B cell (primary cell): ENCODE results near the gene TAS2R5. TPM values are rescaled to one million over a fixed set of nuclear protein-coding genes. Genes with fewer than 3 reads are reported as not detected.
A peak's percentile ranks its signal among the peaks of the same experiment; 100 is the strongest.

Experiments
- ATAC-seq: fragments of 200-7000 bp; cut with Tn5 transposase; one replicate; pipeline ENCODE4 v1.10.0; 2021; ENCODE audit warnings: low read depth, mild to moderate bottlenecking, moderate number of reproducible peaks, moderate library complexity
- CTCF ChIA-PET: fragments of 350-600 bp; sonication (Branson Sonifier 250); formaldehyde crosslinking; loops from one replicate; lab custom pipeline; 2021; ENCODE audit warnings: antibody characterized with exemption, inconsistent platforms; lab: Charles Lee
- POLR2A ChIA-PET: fragments of 350-600 bp; sonication (Branson Sonifier 250); formaldehyde crosslinking; loops from one replicate; lab custom pipeline; 2021; ENCODE audit warnings: antibody characterized with exemption; lab: Charles Lee
- DNase-seq: peaks from one replicate; pipeline ENCODE4 v3.0.0; 2013
- H2AFZ ChIP-seq: 2 replicates; pipeline ENCODE4 v1.6.1; 2012; ENCODE audit warnings: mild to moderate bottlenecking, low read depth, low read length; ENCODE audit not compliant: insufficient read depth, poor library complexity, severe bottlenecking
- H3K27ac ChIP-seq, 2 donors: 1 replicate in 1 of 2; 2 replicates in 1 of 2; pipeline ENCODE4 v1.5.1; 2012 to 2013; ENCODE audit warnings: low read length in 2 of 2, mild to moderate bottlenecking in 2 of 2, moderate library complexity in 1 of 2
- H3K27me3 ChIP-seq, 4 experiments: fragments of 200-600 bp in 1 of 4; sonication (generic) in 1 of 4; replicated peaks in 1 of 4; 1 replicate in 2 of 4; 2 replicates in 2 of 4; pipeline versions ENCODE4 v1.6.1 to v1.7.0; 2013 to 2016; ENCODE audit warnings: low read length in 3 of 4, mild to moderate bottlenecking in 2 of 4, mixed read lengths in 1 of 4, moderate library complexity in 1 of 4; ENCODE audit not compliant: insufficient read depth in 4 of 4, control insufficient read depth in 3 of 4; ENCODE audit errors: control extremely low read depth in 1 of 4
- H3K36me3 ChIP-seq, 2 experiments: replicated peaks in 1 of 2; 1 replicate in 1 of 2; 2 replicates in 1 of 2; pipeline versions ENCODE4 v1.6.1 to v1.7.1; 2013; ENCODE audit warnings: low read length in 1 of 2; ENCODE audit not compliant: insufficient read depth in 2 of 2, control insufficient read depth in 1 of 2; ENCODE audit errors: control extremely low read depth in 1 of 2, extremely low read depth in 1 of 2
- H3K4me1 ChIP-seq, 2 donors: fragments of 200-600 bp in 1 of 2; sonication (generic) in 1 of 2; 1 replicate in 1 of 2; 2 replicates in 1 of 2; pipeline versions ENCODE4 v1.5.1 to v1.6.1; 2013 to 2017; ENCODE audit warnings: low read length in 2 of 2; ENCODE audit not compliant: control insufficient read depth in 2 of 2, insufficient read depth in 2 of 2
- H3K4me2 ChIP-seq: replicated peaks from 2 replicates; pipeline ENCODE3; 2012; ENCODE audit warnings: mild to moderate bottlenecking, low read depth, low read length; ENCODE audit not compliant: poor library complexity, severe bottlenecking
- H3K4me3 ChIP-seq, 5 experiments: fragments of 200-600 bp in 1 of 5; sonication (generic) in 1 of 5; 1 replicate in 3 of 5; 2 replicates in 2 of 5; pipeline versions ENCODE4 v1.5.1 to v1.7.0; 2011 to 2016; ENCODE audit warnings: low read length in 4 of 5, mild to moderate bottlenecking in 4 of 5, low read depth in 2 of 5, control low read depth in 1 of 5, moderate library complexity in 1 of 5; ENCODE audit not compliant: insufficient read depth in 1 of 5; ENCODE audit errors: control extremely low read depth in 1 of 5, extremely low read depth in 1 of 5
- H3K79me2 ChIP-seq: fragments of 200-600 bp; sonication (generic); one replicate; pipeline ENCODE4 v1.6.0; 2016; ENCODE audit warnings: low read length; ENCODE audit not compliant: control insufficient read depth, insufficient read depth
- H3K9ac ChIP-seq: fragments of 200-600 bp; sonication (generic); 2 replicates; pipeline ENCODE4 v1.6.1; 2017; ENCODE audit warnings: mild to moderate bottlenecking, low read length, moderate library complexity
- H3K9me3 ChIP-seq, 3 donors: one replicate each; pipeline versions ENCODE4 v1.6.1 to v1.7.1; 2013; ENCODE audit warnings: low read length in 2 of 3; ENCODE audit not compliant: control insufficient read depth in 2 of 3, insufficient read depth in 1 of 3; ENCODE audit errors: control extremely low read depth in 1 of 3
- H4K20me1 ChIP-seq: 2 replicates; pipeline ENCODE4 v1.6.0; 2012; ENCODE audit warnings: mild to moderate bottlenecking, low read length; ENCODE audit not compliant: insufficient read depth, control insufficient read depth, poor library complexity, severe bottlenecking
- H3K27ac Mint-ChIP-seq: one replicate; pipeline ENCODE4 v1.8.0; 2021; ENCODE audit warnings: mixed read lengths
- H3K27me3 Mint-ChIP-seq: one replicate; pipeline ENCODE4 v1.8.0; 2021; ENCODE audit warnings: mixed read lengths
- H3K4me1 Mint-ChIP-seq: one replicate; pipeline ENCODE4 v1.8.0; 2021; ENCODE audit warnings: mixed read lengths
- H3K4me3 Mint-ChIP-seq: one replicate; pipeline ENCODE4 v1.8.0; 2021; ENCODE audit warnings: mixed read lengths
- H3K9me3 Mint-ChIP-seq: one replicate; pipeline ENCODE4 v1.8.0; 2022; ENCODE audit warnings: mixed read lengths; ENCODE audit not compliant: insufficient read depth
- CTCF ChIP-seq: fragments of 200-600 bp; IDR thresholded peaks from one replicate; pipeline ENCODE4 v1.8.0; 2022; ENCODE audit warnings: antibody characterized with exemption, mild to moderate bottlenecking
- EZH2 ChIP-seq: IDR thresholded peaks from 2 replicates; pipeline ENCODE4 v1.6.1; 2012; ENCODE audit warnings: borderline replicate concordance, low read depth, mild to moderate bottlenecking, moderate library complexity, low read length; ENCODE audit not compliant: insufficient read depth, poor library complexity, severe bottlenecking
- WGBS: methylation state at CpG from one replicate; pipeline ENCODE4 v1.1.5; 2013; ENCODE audit warnings: missing lambda C conversion rate; ENCODE audit not compliant: insufficient coverage; 5-methylcytosine and 5-hydroxymethylcytosine counted together
- intact Hi-C: fragments of 100-400 bp; cut with micrococcal nuclease; formaldehyde crosslinking; loops from one replicate; pipeline ENCODE4 v1.10.0; 2022
- polyA plus RNA-seq: library from polyadenylated mRNA; depleted of rRNA; stranded (reverse); fragments of >200 nt; gene quantifications from 2 replicates; pipeline ENCODE4 v1.2.3, GENCODE V29; 2012
- total RNA-seq, 2 donors: library from RNA; stranded (reverse); fragments of 120-200 nt in 1 of 2; gene quantifications; 1 replicate in 1 of 2; 2 replicates in 1 of 2; pipeline versions ENCODE4 v1.2.3 to v1.2.4, GENCODE V29; 2013 to 2022

The TAS2R5 gene
- total and polyA plus RNA-seq, 2 donors (not counting 1 experiment from before 2014, with no cell fraction given), result 1.3 to 3.6 TPM

GRCh38 chr7:141776374-141776773 lies 13.6 kb upstream of the TAS2R5 start, which contains the start of gene TAS2R4:
Gene TAS2R4 (plus strand): TSS chr7:141776674. CDS start chr7:141778489, 1,815 bp downstream.
- no CpG with 5 or more reads among the region's 1 CpG for WGBS
- no peak within 1 kb of the TSS for H3K9ac ChIP-seq
- TF ChIP-seq CTCF (no peak), EZH2 (no peak)
- no peaks in the 10 kb centered on the region for H3K4me1 ChIP-seq
- no peaks in the 10 kb centered on the region for H4K20me1 ChIP-seq
- ChIA-PET POLR2A (no interaction called here), CTCF (interaction anchor here (0.7 to 1.9 kb wide), 2 partner anchors 10 to 13 kb away, joined by 3 to 11 read pairs; no protein-coding TSS in a partner anchor)
- H3K9me3 ChIP-seq, result peaks cover 0 to 7% (median 0%) of the 10 kb centered on the region in 3 donors
- ATAC-seq (no peak), DNase-seq (no peak)
- no peak within 1 kb of the TSS for H3K4me3 ChIP-seq
- no peak within 1 kb of the TSS for H3K4me2 ChIP-seq
- no peak within 1 kb of the TSS for H3K4me3 Mint-ChIP-seq
- H3K27ac ChIP-seq, result no peak within 1 kb of the TSS
- H3K27me3 Mint-ChIP-seq, result no peaks in the 10 kb centered on the region
- peaks cover 0 to 23% of the 10 kb centered on the region in 2 experiments for H3K36me3 ChIP-seq
- no peaks in the 10 kb centered on the region for H3K9me3 Mint-ChIP-seq
- intact Hi-C loops, result loop anchor here (5.0 kb wide), 1 partner anchor 654 kb away; no protein-coding TSS in a partner anchor
- no peaks in the 10 kb centered on the region for H3K4me1 Mint-ChIP-seq
- H3K79me2 ChIP-seq, result no peaks in the 10 kb centered on the region
- H2AFZ ChIP-seq, result no peak within 1 kb of the TSS
- no peak within 1 kb of the TSS for H3K27ac Mint-ChIP-seq
- no peaks in the 10 kb centered on the region for H3K27me3 ChIP-seq

GRCh38 chr7:141785706-141786552 lies 4.1 kb upstream of the TAS2R5 start:
- peak; percentile 55 for DNase-seq
- H3K4me1 Mint-ChIP-seq, result no peaks in the 10 kb centered on the region
- CTCF ChIA-PET, result interaction anchor here (0.6 to 4.0 kb wide), 13 partner anchors 9 to 1110 kb away, joined by 3 to 48 read pairs (median 3); partner anchors contain the start of gene TAS2R4
- H3K27me3 ChIP-seq, result no peaks in the 10 kb centered on the region
- no peaks in the 10 kb centered on the region for H3K4me1 ChIP-seq
- intact Hi-C loops, result no loop called here
- WGBS, result 72% methylated on average over 6 of the region's 13 CpGs
- POLR2A ChIA-PET, result no interaction called here
- H3K9ac ChIP-seq, result no peak overlapping the region
- H3K27ac Mint-ChIP-seq, result no peak overlapping the region
- H3K79me2 ChIP-seq, result no peaks in the 10 kb centered on the region
- no peak overlapping the region for H3K4me3 ChIP-seq
- peaks cover 3% of the 10 kb centered on the region in 2 experiments for H3K36me3 ChIP-seq
- H4K20me1 ChIP-seq, result peaks cover 7% of the 10 kb centered on the region
- no peak overlapping the region for H3K4me2 ChIP-seq
- H3K27me3 Mint-ChIP-seq, result no peaks in the 10 kb centered on the region
- TF ChIP-seq EZH2 (no peak), CTCF (peak; percentile 87)
- ATAC-seq, result no peak
- H3K4me3 Mint-ChIP-seq, result no peak overlapping the region
- no peaks in the 10 kb centered on the region for H3K9me3 ChIP-seq
- no peaks in the 10 kb centered on the region for H3K9me3 Mint-ChIP-seq
- H3K27ac ChIP-seq, result no peak overlapping the region
- H2AFZ ChIP-seq, result no peak overlapping the region
